Activated naive CD4-positive, alpha-beta T cell treated with anti-CD3 and anti-CD28 coated beads, Interleukin-2, amount 50 U/mL, for 16 hours (primary cell): ENCODE results near the gene HIP1.
A peak's percentile ranks its signal among the peaks of the same experiment; 100 is the strongest.
"Not testable (repeated sequence)": the region's sequence is repeated elsewhere in the genome, so short reads cannot be mapped to it uniquely, and the experiment has no call there.

Source experiments
- DNase-seq: peaks from one replicate; pipeline ENCODE4 v3.0.0-alpha.2; 2020

Gene HIP1

DNA sequence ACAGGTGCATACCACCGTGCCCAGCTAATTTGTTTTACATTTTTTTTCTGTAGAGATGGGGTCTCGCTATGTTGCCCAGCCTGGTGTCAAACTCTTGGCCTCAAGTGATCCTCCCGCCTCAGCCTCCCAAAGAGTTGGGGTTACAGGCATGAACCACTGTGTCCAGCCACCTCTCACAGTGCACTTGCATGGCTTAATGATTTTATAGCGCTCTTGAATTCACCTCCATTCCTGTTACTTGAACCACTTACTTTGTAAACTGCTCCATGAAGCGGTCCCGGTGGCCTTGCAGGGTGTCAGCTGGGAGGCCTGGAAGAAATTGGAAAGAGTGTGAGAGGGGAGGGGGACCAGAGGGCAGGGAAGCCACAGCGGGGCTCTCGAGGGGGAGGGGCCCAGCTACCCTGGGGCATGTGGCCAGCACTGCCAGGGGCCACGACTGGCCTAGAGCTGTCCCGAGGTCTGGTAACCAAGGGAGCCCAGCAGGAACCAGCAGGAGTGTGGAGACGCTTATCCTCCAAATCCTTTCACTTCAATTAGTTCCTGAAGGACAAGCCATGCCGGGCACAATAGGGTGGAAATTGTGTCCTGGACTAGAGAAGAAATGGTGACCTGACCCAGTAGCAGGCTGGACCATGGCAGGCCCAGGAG, 170.7 kb downstream of the HIP1 start:
- DNase-seq: no peak

GRCh38 chr7:75565132-75565837, 173.5 kb downstream of the HIP1 start:
- DNase-seq: no peak

DNA sequence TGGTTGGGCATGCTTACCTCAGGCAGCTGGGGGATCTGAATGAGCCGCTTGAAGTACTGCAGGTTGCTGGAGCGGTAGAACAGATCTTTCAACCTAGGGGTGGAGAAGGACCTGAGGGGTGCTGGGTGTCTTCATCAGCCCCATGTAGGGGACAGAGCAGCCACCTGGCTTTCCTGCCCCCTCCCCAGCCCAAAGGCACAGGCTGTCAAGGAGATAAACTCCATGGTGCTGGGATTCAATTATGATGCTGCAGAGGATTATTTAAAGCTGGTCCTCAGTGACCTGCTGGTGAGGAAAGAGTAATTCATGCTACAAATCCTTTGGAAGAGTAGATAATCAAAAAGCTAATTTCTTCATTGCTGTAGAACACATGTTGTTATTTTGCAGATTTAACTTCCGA, 175.6 kb downstream of the HIP1 start:
- no peak for DNase-seq

DNA sequence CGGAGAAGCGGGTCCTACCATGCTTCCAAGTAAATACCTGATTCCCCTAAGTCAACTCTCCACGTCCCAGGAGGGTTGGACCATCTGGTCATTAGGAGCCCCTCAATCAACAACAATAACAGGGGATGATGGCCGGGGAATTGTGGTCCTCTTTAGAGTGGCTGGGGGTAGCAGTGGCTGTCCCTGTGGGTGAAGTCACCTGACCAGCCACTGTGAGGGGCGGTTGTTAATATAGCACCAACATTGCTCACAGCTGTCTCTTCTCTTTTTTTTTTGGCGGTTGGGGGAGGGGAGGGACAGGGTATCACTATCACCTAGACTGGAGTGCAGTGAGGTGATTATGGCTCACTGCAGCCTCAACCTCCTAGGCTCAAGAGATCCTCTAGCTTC, 178.8 kb downstream of the HIP1 start:
- no peak for DNase-seq

- DNase-seq: no peak
Measured at GRCh38 chr7:75559355-75559975, 179.3 kb downstream of the HIP1 start.

DNA sequence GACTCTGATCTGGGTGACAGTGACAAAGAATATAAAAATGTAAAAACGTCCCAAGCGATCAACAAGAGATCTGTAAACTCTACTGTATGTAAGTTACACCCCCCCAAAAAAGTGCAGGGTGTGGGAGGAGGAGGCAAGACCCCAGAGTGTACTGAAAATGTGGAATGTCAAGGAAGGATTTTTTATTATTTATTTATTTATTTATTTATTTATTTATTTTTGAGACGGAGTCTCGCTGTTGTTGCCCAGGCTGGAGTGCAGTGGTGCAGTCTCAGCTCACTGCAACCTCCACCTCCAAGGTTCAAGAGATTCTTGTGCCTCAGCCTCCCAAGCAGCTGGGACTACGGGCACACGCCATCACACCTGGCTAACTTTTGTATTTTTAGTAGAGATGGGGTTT, 181.9 kb downstream of the HIP1 start:
- not testable (repeated sequence) for DNase-seq

GRCh38 chr7:75555736-75556135, 183.0 kb downstream of the HIP1 start:
- DNase-seq: no peak

- DNase-seq: no peak
Measured at GRCh38 chr7:75546237-75547015, 192.3 kb downstream of the HIP1 start.

- no peak for DNase-seq
Measured at GRCh38 chr7:75537731-75538130, 201.0 kb downstream of the HIP1 start.

DNA sequence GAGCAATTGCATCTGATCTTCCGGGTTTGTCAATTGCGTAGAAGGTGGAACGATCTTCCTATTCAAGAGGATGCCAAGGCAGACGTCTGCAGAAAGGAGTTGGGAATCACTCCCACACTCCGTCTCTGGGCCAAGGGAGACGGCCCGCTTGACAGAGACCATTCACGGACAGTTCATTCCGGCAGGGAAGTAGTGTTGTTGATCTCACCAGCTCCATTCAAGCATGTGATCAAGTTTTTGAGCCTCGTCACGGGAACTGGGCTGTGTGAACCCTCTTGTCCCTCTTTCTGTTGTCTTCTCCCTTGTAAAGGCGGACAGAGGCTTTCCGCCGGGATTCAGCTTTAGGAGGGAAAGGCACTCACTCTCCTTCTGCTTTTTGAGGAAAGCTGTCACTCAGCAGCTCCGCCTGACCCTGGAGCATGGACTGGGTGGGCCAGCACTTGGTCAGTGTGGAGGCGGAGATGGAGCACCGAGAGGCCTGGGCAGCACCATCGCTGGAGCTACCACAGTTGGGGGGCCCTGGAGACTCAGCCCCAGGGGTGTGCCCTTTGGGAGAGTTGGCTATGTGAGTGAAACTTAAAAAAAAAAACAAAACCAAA, 201.7 kb downstream of the HIP1 start:
- no peak for DNase-seq

DNA sequence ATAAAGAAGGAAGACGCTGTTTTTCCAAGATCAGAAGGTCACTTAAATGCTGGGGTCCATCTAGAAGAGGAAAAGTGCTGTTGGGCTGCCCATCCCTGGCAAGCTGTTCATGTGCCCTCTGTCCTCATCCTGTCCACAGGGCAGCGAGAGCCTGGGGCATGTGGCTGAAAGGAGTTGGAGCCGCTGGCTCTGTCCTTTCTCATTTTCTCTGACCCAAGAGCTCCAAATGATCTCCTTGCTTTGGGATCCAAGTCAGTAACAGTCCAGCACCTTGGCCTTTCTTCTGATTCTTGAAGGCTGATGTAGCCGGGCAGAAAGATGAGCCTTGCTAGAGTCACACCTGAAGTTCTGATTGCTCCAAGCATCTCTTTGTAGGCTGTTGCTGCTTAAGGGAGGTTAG, 202.2 kb downstream of the HIP1 start:
- DNase-seq: no peak

- DNase-seq: no peak
Measured at GRCh38 chr7:75534727-75535307, 203.9 kb downstream of the HIP1 start.

DNA sequence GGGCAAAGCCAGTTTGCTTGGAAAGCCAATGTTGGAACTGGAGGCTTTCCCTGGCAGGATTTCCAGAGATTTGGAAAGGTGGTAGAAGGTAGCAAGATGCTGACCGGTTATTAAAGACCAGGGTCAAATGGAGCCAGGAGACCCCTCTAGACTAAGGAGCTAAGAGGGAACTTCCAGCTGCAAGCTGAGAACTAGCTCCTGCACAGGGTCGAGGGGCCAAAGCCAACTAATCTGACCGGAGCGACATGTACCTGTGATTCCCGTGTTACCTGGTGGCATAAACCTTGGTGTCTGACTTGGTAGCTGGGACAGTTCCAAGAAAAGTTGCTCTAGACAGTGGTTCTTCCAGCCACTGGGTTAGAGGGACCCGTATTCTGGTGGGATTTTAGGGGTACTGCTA, 204.8 kb downstream of the HIP1 start:
- DNase-seq: no peak

DNA sequence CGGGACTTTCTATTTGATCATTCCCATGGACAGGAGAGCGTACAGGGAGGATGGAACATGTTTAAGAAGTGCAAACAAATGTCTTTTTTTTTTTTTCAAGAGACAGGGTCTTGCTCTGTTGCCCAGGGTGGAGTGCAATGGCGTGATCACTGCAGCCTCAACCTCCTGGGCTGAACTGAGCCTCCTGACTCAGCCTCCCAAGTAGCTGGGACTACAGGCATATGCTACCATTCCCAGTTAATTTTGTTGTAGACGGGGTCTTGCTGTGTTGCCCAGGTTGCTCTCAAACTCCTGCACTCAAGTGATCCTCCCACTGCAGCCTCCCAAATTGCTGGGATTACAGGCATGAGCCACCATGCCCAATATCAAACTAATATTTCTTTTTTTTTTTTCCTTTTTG, 206.1 kb downstream of the HIP1 start:
- no peak for DNase-seq

DNA sequence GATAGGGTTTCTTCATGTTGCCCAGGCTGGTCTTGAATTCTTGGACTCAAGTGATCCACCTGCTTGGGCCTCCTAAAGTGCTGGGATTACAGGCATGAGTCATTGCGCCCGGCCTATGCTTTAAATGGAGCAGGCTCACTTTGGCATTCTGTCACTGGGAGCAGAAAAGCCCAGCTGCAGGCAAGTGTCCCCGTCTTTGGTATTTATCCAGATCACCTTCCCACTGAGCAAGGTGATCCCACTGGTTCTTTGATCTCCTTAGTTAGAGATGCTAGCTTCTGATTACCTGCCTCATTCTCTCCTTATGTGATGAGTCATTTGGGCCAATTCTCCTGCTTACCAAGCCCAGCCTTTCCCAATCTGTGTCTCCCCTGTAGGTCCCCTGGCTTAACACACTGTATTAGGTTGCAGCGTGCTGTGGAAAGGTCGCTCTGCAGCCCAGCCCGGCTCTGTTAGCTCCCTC, 207.4 kb downstream of the HIP1 start:
- DNase-seq: no peak

GRCh38 chr7:75527224-75527722, 211.5 kb downstream of the HIP1 start:
- DNase-seq: peak; percentile 14

DNA sequence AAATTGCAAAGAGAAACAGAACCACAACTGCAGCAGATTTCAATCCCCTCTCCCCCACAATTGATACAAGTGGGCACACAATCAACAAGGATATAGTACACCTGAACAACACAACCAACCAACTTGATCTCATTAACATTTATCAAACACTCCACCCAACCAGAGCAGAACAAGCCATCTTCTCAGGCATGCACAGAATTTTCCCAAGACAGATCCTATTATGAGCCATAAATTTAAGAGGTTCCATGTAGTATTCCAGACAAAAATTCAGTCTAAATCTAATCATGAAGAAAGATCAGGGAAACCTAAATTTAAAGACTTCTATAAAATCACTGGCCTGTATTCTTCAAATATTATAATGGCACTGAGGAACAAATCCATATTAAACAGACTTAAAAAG, 217.0 kb downstream of the HIP1 start:
- DNase-seq: not testable (repeated sequence)

- not testable (repeated sequence) for DNase-seq
Measured at GRCh38 chr7:75518842-75519241, 219.9 kb downstream of the HIP1 start.

DNA sequence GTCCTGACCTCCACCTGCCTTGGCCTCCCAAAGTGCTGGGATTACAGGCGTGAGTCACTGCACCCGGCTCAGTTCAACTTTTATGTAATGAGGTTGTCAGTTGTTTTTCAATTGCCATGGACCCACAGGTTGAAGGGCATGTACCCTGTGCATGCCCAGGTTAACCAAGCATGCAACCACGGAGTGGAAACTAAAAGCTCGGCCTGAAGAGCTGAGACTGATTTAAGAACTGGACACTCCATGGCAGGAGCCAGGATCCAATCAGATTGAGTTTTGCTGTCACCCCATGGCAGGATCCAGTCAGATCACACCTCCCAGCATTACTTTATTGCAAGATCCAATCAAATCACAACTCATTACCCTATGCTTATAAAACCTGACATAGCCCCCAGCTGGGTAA, 229.7 kb downstream of the HIP1 start:
- not testable (repeated sequence) for DNase-seq

- not testable (repeated sequence) for DNase-seq
Measured at GRCh38 chr7:75492020-75492419, 246.7 kb downstream of the HIP1 start, which contains the start of gene SPDYE5. TSS of gene SPDYE5 (plus strand) at chr7:75492320. CDS start at chr7:75494048, 1,728 bp downstream.

- DNase-seq: peak; percentile 90
Measured at GRCh38 chr7:75485979-75486643, 252.6 kb downstream of the HIP1 start, which contains the start of gene POM121C. TSS of gene POM121C (minus strand) at chr7:75486299. CDS start at chr7:75441496, 44,803 bp downstream.
